Skin epidermis (tissue), 12 donors: Measurements from ENCODE around the gene FXR1.
"Not testable (repeated sequence)": the region's sequence is repeated elsewhere in the genome, so short reads cannot be mapped to it uniquely, and the experiment has no call there.

ENCODE experiments used
- H3K27ac ChIP-seq, 21 experiments: fragments of 200-600 bp; sonication (generic) in 11 of 21; one replicate each; pipeline ENCODE4 v1.5.0; 2020; ENCODE audit warnings: mild to moderate bottlenecking in 3 of 21, inconsistent platforms in 2 of 21, moderate library complexity in 2 of 21
- H3K4me3 ChIP-seq, 7 experiments: fragments of 200-600 bp; sonication (generic) in 2 of 7; one replicate each; pipeline ENCODE4 v1.5.0; 2020; ENCODE audit warnings: inconsistent platforms in 2 of 7, mild to moderate bottlenecking in 2 of 7, moderate library complexity in 1 of 7

Gene FXR1

GRCh38 chr3:180990505-180990904, 78.0 kb downstream of the FXR1 start:
- H3K4me3 ChIP-seq, result peak overlapping the region in 5 of 7 experiments; percentile 58 to 85 (median 71)
- H3K27ac ChIP-seq, result peak overlapping the region in 7 of 21 experiments; percentile 75 to 92 (median 87)

GRCh38 chr3:180996415-180996932, 84.0 kb downstream of the FXR1 start:
- no peak overlapping the region for H3K27ac ChIP-seq
- H3K4me3 ChIP-seq, result no peak overlapping the region

GRCh38 chr3:181002331-181002730, 89.9 kb downstream of the FXR1 start:
- H3K27ac ChIP-seq, result not testable (repeated sequence)

GRCh38 chr3:181003469-181003868, 91.0 kb downstream of the FXR1 start:
- H3K4me3 ChIP-seq, H3K27ac ChIP-seq: not testable (repeated sequence)

More at GRCh38 chr3:181002331-181002730, 89.9 kb downstream of the FXR1 start:
- H3K4me3 ChIP-seq, result not testable (repeated sequence)

GRCh38 chr3:181006541-181006940, 94.1 kb downstream of the FXR1 start:
- no peak overlapping the region for H3K4me3 ChIP-seq
- H3K27ac ChIP-seq, result no peak overlapping the region

- Histone ChIP-seq H3K4me3 (no peak overlapping the region), H3K27ac (no peak overlapping the region)
Measured at GRCh38 chr3:181007262-181007661, 94.8 kb downstream of the FXR1 start.

- Histone ChIP-seq H3K27ac (no peak overlapping the region), H3K4me3 (no peak overlapping the region)
Measured at GRCh38 chr3:181008796-181009195, 96.3 kb downstream of the FXR1 start.

GRCh38 chr3:181009225-181009624, 96.8 kb downstream of the FXR1 start:
- no peak overlapping the region for H3K27ac ChIP-seq
- no peak overlapping the region for H3K4me3 ChIP-seq

- Histone ChIP-seq H3K27ac (no peak overlapping the region), H3K4me3 (no peak overlapping the region)
Measured at GRCh38 chr3:181017690-181018089, 105.2 kb downstream of the FXR1 start.

GRCh38 chr3:181025204-181025603, 112.7 kb downstream of the FXR1 start:
- no peak overlapping the region for H3K27ac ChIP-seq
- H3K4me3 ChIP-seq, result no peak overlapping the region

GRCh38 chr3:181030948-181031347, 118.5 kb downstream of the FXR1 start:
- H3K27ac ChIP-seq, result no peak overlapping the region
- no peak overlapping the region for H3K4me3 ChIP-seq
